RWPE1 (cell line): Measurements from ENCODE around the gene ASCL2.

Experiments
- CTCF ChIA-PET: fragments of 350-600 bp; sonication (Branson Sonifier 250); formaldehyde crosslinking; extraction: SDS; loops from one replicate; lab custom pipeline; 2021; lab: Yijun Ruan, JAX
- POLR2A ChIA-PET: fragments of 400-600 bp; formaldehyde crosslinking; extraction: SDS; loops from one replicate; lab custom pipeline; 2020; ENCODE audit warnings: antibody characterized with exemption; ENCODE audit not compliant: low non-redundant PET; lab: Yijun Ruan, JAX
- DNase-seq: peaks from one replicate; pipeline ENCODE4 v3.0.0; 2012; ENCODE audit warnings: low spot score
- H3K27ac ChIP-seq: fragments of 450-650 bp; 2 replicates; pipeline ENCODE4 v1.5.1; 2017
- TF ChIP-seq, protein P1 (sequence below): fragments of 450-650 bp; conservative IDR thresholded peaks from 2 replicates; pipeline ENCODE4 v1.5.1; 2017; ENCODE audit warnings: low read depth, mild to moderate bottlenecking

Gene ASCL2

DNA sequence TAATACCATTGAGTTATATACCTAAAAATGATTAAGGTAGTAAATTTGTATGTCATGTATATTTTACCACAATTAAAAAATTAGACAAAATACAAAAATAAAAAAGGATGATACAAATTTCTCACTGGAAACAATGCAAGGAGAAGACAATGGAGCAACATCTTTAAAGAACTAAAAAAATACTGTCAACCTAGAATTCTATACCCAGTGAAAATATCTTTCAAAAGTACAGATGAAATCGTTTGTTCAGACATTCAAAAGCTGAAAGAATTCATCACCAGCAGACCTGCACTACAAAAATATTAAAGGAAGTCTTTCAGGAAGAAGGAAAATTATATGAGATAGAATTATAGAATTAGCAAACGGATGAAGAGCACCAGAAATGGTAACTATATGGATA, 9.8 kb upstream of the ASCL2 start:
- POLR2A ChIA-PET: no interaction called here
- no peak for DNase-seq
- no peak overlapping the region for H3K27ac ChIP-seq
- CTCF ChIA-PET: interaction anchor here (0.7 kb wide), 1 partner anchor 139 kb away, joined by 3 read pairs; no protein-coding TSS in a partner anchor
- TF ChIP-seq, protein P1, sequence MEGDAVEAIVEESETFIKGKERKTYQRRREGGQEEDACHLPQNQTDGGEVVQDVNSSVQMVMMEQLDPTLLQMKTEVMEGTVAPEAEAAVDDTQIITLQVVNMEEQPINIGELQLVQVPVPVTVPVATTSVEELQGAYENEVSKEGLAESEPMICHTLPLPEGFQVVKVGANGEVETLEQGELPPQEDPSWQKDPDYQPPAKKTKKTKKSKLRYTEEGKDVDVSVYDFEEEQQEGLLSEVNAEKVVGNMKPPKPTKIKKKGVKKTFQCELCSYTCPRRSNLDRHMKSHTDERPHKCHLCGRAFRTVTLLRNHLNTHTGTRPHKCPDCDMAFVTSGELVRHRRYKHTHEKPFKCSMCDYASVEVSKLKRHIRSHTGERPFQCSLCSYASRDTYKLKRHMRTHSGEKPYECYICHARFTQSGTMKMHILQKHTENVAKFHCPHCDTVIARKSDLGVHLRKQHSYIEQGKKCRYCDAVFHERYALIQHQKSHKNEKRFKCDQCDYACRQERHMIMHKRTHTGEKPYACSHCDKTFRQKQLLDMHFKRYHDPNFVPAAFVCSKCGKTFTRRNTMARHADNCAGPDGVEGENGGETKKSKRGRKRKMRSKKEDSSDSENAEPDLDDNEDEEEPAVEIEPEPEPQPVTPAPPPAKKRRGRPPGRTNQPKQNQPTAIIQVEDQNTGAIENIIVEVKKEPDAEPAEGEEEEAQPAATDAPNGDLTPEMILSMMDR: no peak

DNA sequence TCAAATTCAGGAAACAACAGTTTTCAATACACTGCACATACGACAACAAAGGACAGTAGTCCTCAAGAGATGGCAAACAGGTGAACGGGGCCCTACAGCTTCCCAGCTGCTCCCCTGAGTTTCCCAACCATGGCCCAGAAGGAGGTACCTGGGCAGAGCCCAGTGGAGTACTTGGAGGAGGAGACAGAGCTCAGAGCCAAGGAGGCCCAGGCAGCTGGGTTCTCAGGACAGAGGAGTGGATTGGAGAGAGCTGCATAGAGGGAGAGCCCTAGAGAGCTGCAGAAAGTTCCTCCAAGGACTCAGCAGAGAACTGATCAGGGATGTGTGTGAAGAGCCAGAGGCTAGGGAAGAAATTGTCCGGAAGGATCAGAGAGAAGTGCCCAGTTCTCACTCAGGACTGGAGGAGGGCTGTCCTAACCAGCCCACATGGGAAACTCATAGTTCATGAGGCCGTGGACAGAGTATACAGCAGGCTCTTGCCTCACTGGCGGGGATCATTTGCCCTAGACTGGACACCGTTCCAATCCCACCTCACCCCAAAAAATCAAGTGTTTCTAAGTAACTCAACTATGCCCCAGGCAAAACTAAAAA, 7.6 kb upstream of the ASCL2 start:
- CTCF ChIA-PET: interaction anchor here (0.6 to 0.7 kb wide), 2 partner anchors 112 to 1078 kb away, joined by 3 read pairs; no protein-coding TSS in a partner anchor
- POLR2A ChIA-PET: no interaction called here
- H3K27ac ChIP-seq: no peak overlapping the region
- TF ChIP-seq, protein P1: no peak
- DNase-seq: no peak

DNA sequence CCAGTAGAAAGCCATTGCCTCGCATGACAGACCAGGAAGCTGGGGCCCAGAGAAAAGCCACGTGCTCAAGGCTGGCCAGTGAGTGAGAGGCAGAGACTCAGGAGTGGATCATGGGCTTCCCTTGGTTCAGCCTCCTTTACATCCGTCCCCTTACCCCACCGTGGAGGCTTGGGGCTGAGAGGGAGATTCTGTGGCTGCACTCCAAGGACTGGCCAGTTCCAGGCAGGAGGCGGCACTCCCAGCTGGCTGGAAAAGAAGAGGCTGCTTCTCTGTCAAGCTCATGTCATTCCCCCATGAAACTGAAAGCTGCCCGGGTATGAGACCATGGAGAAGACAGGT, 6.6 kb upstream of the ASCL2 start:
- CTCF ChIA-PET: interaction anchor here (0.7 to 1.9 kb wide), 2 partner anchors 22 to 27 kb away, joined by 3 to 8 read pairs; no protein-coding TSS in a partner anchor
- POLR2A ChIA-PET: no interaction called here
- H3K27ac ChIP-seq: no peak overlapping the region
- TF ChIP-seq, protein P1: no peak
- no peak for DNase-seq

- ChIA-PET CTCF (interaction anchor here (0.7 to 1.9 kb wide), 3 partner anchors 23 to 29 kb away, joined by 3 to 8 read pairs (median 3); no protein-coding TSS in a partner anchor), POLR2A (no interaction called here)
- DNase-seq: no peak
- TF ChIP-seq, protein P1: no peak
- H3K27ac ChIP-seq: no peak overlapping the region
Measured at GRCh38 chr11:2276280-2277007, 6.1 kb upstream of the ASCL2 start.

GRCh38 chr11:2275334-2276279, 5.2 kb upstream of the ASCL2 start:
- no peak overlapping the region for H3K27ac ChIP-seq
- CTCF ChIA-PET: interaction anchor here (0.7 to 1.9 kb wide), 4 partner anchors 24 to 110 kb away, joined by 3 to 8 read pairs (median 3); no protein-coding TSS in a partner anchor
- no peak for DNase-seq
- POLR2A ChIA-PET: no interaction called here
- TF ChIP-seq, protein P1: no peak

DNA sequence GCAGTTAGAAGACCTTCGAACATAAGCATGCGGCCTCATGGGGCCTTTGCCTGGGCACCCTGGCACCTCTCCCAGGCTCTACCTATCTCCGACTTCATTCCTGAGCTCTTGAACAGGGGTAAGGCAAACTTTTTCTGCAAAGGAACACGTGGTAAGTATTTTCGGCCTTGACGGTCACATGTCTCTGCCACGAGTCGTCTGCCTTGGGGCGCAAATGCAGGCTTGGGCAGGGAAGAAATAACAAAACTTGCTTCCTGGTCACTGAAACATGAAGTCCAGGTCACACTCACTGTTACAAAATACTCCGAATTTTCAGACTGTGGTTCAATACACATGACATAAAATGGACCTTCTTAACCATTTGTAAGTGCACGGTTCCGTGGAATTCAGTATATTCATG, 3.4 kb upstream of the ASCL2 start:
- POLR2A ChIA-PET: no interaction called here

More for the DNA sequence above, 3.4 kb upstream of the ASCL2 start:
- no peak overlapping the region for H3K27ac ChIP-seq
- no peak for DNase-seq
- CTCF ChIA-PET: no interaction called here
- TF ChIP-seq, protein P1: no peak
